Stimulated activated CD4-positive, alpha-beta T cell treated with anti-CD3 and anti-CD28 coated beads, TNF-alpha, amount 100 ng/mL, for 48 hours (primary cell): Measurements from ENCODE around the gene GOPC.
A peak's percentile ranks its signal among the peaks of the same experiment; 100 is the strongest.
"Not testable (repeated sequence)": the region's sequence is repeated elsewhere in the genome, so short reads cannot be mapped to it uniquely, and the experiment has no call there.

Experiments
- DNase-seq, 3 donors: peaks; one replicate each; pipeline ENCODE4 v3.0.0-alpha.2; 2020; ENCODE audit warnings: low read depth in 3 of 3

The GOPC gene

DNA sequence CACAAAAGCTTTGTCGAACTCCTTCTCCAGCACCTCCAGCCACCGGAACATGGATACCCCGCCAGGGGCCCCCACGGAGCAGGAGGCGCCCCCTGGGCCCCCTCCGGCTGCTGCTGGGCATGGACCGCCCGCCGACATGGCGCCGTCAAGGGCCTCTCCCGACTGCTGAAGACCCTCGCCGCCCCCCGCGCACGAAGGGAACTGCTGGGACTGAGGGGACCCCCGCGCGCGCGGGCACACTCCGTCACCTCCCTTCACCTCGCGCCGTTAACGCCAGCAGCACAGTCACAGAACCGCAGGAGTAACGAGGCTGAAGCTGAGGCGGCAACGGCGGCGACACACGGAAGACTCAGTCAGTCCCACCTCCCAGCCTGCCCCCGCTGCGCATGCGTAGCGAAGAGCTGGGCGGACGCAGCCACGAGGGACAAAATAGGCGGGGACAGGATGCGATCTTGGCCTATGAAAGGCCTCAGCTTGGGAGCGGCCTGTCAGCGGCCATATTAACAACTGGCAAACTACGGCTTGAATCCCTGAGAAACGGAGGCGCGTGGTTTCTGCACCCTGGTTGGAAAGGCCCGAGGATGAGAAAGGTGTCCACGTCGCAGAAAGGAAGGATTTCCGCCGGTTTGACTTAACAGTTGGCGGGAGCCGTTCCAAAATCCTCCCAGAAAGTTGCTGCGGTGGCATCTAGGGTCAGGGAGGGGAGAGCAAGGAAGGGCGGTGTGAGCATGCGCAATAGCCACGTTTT lies at the start of gene GOPC:
Gene GOPC (minus strand): TSS at position 361 of the 748 bp plus-strand sequence. CDS start 223 bp downstream, at position 138.
- peak; percentile 83 to 93 (median 87) for DNase-seq

DNA sequence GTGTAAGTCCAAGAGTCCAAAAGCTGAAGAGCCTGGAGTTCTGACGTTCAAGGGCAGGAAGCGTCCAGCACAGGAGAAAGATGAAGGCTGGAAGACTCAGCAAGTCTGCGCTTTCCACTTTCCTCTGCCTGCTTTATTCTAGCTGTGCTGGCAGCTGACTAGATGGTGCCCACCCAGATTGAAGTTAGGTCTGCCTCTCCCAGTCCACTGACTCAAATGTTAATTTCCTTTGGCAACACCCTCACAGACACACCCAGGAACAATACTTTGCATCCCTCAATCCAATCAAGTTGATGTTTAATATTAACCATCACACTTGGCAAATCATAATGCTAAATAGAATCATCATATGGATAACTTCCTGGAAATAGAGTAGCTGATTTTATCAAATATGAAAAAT lies 49.7 kb upstream of the GOPC start:
- not testable (repeated sequence) for DNase-seq

DNA sequence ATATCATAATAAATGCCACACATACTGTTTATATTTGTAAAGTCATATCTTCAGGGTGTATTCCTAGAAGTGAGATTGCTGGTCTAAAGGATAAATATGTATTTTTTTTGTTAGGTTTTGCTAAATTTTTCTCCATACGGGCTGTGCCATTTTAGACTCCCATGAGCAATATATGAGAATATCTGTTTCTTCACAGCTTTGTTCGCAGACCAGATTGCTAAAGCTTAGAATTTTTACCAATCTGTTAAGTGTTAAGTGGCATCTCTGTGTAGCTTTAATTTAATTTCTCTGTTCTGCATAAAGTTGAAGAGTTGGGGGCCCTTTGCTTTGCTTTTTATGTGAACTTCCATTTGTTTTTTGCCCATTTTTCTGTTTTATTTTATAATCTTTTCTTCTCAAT lies 40.7 kb upstream of the GOPC start:
- no peak for DNase-seq

DNA sequence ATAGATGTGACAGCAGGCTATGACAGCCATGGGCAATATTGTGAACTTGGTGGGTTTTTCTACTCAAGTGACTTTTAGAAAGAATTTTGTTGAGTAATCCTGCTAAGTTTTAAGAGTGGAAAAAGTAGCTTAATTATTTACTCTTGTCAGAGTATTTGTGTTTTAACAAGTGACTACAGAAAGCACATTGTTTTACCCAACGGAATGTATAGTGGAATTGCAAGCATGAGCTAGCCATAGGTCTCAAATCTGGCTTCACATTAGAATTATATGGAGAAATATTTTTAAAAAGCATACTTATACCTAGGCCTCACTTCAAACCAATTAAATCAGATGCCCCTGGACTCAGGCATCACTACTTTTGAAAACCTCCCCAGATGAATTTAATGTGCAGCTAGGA lies 35.5 kb upstream of the GOPC start:
- DNase-seq = no peak

DNA sequence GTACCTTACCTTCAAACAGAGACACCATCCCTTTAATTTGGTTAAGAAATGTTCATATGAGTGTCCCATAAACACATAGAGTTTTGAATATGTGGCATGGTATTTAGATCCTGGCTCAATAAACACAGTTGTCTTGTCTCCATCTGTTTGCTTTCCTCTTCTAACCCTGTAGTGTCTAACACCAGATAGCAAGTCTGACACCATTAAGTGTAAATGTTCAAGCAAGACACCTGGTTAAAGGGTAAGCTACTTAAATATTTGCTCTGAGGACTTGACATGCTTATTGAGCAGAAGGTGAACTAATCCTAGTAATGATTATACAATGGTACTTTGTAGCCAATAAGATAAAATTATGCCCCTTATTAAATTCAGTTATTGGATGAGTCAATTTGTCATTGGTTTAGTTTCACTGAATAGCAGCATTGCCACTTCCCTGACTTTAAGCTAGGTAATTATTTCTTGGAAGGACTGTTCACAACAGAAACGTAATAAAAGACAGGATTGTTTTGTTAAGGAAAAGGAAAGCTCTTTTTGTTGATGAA lies 26.9 kb upstream of the GOPC start:
- DNase-seq = no peak

DNA sequence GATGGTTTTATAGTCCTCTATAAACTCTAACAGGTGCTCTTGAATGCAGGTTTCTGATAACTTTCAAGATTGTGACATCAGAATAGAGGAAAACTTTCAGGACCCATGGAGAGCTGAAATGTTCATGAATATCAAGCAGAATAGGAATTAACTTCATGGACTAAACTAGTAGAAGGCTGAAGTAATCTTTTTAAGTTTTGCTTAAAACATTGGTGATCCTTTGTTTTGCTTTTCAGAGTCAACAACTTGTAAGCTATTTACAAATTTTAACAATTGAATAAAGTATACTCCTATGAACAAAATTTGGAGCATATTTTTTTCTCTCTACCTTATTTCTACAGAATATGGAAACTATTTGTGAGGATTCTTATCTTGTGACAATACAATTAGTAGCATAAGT lies 25.2 kb upstream of the GOPC start:
- no peak for DNase-seq

DNA sequence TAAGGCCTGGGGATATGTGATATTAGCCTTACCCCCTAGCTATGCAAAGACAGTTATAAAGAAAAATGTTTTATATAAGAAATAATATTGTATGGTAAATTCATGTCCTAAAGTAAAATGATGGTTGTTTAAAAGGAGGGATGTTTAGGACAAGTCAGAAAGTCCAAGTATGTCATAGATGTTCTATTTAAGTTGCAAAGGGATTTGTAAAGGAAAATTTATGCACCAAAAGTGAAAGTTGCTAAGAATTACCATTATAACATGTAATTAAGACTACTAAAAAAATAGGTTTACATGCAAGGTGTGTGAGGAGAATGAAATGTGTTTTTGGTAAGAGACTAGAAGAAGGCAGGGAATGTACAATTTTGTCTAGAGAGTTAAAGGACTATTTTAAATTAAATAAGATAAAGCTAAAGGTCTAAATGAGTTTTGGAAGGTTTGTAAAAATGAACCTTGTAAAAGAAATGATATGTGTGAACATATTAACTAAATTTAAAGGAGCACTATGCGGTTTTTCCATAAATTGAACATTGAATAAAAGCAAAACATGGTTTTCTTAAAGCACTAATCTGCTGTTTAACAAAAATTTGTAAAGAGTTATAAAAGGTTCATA lies 22.7 kb upstream of the GOPC start:
- DNase-seq = no peak

DNA sequence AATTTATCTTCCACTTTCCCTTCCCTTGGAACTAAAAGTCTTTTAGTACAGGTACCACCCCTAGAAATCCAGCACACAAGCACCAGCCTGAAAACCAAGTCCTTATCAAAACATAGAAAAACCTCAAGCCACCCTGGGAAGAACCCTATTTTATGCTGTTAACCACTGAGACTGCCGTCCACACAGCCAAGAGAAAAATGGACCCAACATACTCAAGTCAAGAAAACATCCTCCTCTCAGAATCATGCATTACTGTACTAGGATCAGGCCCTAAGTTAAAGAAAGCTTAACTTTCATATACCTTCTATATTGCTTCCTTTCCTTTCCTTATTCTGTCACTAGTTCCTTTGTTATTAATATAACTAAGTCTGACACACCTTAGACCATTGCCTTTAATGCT lies 16.9 kb upstream of the GOPC start:
- no peak for DNase-seq

DNA sequence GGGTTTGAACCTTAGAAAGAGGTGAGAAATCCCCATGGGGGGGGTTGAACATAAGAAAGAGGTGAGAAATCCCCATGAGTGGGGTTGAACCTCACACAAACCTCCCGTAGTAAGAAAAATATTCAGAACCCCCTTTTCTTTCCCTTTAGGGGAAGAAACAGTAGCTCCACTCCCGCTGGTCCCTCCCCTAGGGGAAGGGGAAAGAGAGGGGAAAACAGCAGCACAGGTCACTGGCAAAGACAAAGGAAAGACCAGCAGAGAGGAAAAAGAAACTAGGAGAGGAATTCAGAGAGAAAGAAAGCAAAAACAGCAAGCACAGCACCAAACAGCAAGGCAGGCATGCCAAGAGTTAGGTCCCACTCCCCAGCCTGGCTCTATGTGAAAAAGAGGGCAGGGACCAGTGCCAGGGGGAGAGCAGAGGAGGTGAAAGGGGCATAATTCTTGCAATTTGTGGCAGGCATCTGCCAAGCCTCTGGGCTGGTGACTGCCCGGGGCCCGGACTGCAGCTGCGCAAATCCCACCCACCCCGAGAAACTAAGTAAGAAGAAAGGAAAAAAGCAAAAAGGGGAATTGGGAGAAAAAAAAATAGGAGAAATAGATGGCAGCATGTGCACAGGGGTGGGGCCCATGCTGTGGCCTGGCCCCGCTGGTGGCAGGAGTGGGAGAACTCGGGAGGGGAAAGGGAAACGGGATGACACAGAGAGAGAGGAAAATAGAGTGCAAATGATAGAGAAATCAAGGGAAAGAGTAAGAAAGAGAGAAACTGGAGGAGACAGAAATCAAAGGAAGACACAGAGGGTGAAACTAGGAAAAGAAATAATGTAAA lies 15.1 kb upstream of the GOPC start:
- DNase-seq = no peak

DNA sequence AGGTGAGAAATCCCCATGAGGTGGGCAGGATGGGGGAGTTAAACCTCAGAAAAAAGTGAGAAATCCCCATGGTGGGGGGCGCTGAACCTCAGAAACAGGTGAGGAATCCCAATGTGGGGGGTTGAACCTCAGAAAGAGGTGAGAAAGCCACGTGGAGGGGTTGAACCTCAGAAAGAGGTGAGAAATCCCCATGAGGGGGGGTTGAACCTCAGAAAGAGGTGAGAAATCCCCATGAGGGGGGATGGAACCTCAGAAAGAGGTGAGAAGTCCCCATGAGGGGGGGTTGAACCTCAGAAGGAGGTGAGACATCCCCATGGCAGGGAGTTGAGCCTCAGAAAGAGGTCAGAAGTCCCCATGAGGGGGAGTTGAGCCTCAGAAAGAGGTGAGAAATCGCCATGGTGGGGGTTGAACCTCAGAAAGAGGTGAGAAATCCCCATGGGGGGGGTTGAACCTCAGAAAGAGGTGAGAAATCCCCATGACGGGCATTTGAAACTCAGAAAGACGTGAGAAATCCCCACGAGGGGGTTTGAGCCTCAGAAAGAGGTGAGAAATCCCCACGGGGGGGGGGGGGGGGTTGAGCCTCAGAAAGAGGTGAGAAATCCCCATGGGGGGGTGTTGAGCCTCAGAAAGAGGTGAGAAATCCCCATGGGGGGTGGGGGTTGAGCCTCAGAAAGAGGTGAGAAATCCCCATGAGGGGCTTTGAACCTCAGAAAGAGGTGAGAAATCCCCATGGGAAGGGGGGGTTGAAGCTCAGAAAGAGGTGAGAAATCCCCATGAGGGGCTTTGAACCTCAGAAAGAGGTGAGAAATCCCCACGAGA lies 14.3 kb upstream of the GOPC start:
- DNase-seq = no peak

DNA sequence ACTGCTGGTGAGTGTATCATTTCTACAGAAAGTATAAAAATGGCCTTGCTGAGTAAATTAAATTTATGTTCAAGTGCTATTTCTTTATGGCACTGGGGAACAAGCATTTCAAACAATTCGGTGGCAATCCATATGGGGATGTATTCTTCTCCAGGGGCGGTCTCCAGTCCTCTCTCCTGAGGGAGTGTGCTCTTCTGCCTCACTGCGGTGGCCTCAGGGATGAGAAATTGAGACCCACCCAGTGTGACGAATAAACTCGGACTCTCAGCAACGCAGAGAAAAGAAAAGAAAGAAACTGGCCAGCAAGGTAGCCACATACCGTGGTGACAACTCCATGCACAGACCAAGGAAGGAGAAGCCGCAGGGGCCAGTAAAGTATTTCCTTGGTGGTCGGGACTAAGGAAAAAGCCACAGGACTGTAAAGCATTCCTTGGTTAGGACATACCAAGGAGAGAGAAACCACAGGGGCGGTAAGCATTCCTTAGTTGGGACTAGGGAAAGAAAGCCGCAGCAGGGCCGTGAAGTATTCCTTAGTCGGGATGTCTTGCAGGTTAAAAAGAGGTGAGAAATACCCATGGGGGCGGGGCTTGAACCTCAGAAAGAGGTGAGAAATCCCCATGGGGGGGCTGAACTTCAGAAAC lies 13.6 kb upstream of the GOPC start:
- no peak for DNase-seq

DNA sequence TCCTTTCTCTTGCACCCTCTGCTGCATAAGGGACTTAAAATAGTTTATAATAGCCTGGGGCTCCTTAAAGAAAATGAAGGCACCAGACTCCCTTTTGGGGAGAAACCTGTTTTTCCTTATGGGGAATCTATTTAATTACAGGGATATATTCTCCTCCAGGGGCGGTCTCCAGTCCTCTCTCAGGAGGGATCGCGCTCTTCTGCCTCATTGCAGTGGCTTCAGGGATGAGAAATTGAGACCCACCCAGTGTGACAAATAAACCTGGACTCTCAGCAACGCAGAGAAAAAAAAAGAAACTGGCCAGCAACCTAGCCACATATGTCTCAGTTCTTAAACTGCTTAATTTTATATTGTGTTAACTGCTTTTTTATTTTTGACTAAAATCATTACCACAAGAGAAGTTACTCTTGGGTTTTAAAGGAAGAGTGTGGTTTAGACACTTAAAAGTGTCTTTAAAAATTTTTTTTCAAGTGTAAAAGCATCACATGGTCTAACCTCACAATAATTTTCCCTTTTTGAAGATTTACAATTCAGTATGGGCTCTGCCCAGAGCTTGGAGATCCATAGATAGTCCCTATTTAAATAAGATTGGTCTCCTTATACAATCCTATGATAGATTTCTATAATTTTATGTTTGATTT lies 11.7 kb upstream of the GOPC start:
- DNase-seq = no peak

DNA sequence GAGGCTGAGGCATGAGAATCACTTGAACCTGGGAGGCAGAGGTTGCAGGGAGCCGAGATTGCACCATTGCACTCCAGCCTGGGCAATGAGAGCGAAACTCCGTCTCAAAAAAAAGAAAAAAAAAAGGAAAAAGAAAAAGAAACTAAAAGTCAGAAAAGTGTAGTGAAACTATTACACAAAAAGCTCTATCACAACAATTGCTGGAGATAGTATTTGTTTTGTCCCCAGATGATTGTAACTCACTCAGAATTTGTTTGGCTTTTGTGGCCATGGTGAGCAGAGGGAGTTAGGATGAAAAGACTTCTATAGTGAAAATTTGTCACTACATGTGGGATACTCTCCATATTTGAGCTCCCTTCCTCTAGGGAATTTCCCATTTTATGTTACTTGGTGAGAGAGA lies 5.2 kb upstream of the GOPC start:
- no peak for DNase-seq

DNA sequence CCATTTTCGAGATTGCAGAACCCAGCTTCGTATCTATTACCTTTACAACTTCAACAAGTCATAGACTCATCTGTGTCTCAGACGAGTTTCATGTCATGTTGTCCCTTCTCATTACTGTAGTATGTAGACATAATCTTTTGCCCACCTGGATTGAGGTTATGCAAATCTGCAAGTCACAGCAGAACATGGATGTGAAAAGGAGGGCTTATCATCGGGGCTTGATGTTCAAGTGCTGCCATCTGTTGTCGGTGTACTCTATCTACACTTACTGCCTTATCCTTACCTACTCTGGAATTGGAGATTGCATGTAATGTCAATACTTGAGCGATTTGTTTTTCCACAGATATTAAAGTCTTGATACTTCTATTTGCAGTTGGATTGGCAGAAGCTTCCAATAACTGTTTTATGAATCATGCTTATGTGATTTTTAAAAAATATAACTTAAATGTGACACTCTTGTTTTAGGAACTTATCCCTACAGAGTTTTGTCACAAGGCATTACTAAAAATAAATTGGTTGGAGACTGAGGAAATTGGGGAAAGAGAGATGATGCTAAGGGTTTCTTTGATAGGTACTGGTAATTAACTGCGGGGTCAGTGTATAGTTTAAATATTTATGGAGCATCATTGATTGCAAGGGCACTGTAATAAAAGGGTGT lies 3.0 kb upstream of the GOPC start:
- peak in 1 of 3 donors; percentile 19 for DNase-seq

DNA sequence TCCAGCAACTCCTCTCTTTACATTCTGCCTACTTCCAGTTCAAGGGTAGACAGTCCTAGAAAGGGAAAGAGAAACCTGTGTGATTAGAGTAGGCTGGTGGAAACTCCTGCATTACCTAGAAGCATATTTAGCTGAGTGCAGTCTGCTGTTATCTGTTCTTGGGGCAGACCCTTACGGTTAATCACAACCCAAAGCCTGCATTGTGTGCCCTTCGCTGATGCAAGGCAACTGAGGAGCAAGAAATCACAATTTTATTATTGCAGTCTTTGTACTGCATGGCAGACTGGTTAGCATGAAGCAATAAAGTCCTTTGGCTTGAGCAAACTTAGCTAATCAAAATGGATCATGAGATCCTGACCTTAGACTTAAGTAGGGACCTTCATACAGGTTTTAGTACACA lies 1.5 kb upstream of the GOPC start:
- DNase-seq = no peak

DNA sequence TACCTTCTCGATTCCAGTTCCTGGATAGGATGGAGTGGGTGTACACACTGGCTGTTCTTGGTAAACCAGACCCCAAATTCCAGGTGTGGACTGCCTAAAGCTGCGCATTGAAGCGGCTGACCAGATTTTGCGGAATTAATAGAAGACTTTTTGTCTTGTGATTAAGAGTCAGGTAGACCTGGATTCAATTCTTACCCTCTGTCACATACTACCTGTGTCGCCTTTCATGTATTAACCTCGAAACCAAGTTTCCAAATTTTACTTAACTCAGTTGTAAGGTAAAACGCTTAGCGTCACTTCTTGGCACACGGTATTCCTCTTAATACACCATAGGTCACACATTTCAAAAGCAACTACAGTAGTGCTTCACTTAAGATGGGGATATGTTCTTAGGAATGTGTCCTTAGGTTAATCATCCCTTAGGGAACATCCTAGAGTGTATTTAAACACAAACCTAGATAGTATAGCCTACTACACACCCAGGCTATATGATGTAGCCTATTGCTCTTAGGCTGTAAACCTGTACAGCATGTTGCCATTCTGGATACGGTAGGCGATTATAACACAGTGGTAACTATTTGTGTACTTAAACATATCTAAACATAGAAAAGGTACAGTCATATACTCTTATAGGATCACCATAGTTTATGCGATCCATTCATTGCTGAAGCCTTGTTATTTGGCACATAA lies 733 bp upstream of the GOPC start:
- no peak for DNase-seq

DNA sequence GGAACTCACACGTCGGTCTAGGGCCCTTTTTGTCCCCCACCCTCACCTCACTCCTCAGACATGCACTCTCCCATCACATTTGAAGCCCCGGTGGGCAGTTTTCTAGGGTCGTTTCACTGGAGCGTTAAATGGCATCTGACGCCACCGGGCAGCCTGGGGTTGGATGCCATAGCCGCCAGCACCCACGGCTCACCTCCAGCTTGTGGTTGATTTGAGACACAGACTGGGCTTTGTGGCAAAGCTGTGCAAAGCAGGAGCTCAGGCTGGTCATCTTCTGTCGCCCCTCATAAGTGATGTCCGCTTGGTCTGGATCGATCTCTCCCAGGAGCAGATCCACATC lies 530 bp downstream of the GOPC start:
- DNase-seq = no peak

DNA sequence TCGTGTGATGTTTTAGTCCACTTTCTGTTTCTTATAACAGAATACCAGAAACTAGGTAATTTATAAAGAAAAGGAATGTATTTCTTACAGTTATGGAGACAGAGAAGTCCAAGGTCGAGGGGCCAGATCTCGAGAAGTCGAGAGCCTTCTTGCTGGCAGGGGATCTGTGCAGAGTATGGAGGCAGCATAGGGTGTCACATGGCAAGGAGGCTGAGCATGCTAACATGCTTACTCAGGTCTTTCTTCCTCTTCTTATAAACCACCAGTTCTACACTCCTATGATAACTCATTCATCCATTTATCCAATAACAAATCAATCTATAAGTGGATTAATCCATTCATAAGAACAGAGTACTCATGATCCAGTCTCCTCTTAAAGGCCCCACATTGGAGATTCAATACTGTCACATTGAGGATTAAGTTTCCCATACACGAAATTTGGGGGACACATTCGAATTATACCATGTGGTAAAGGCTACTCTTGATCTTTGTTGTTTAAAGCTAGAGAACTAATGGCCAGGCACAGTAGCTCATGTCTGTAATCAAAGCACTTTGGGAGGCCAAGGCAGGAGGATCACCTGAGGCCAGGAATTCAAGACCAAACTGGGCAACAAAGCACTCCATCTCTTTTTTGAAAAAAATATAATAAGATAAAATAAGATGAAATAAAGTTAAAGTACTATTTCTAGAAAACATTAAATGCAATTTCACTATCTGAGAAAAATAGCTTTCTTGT lies 2.1 kb downstream of the GOPC start:
- no peak for DNase-seq

DNA sequence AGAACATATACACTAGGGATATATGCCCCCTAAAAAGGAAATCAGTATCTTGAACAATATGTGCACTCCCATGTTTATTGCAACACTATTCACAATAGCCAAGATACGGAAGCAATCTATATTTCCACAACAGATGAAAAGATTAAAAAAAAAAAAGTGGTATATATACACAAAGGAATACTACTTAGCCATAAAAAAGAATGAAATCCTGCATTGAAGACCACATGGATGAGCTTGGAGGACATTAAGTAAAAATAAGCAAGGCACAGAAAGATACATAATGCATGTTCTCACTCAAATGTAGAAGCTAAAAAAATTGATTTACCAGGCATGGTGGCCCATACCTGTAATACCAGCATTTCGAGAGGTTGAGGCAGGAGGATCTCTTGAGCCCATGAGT lies 4.6 kb downstream of the GOPC start:
- no peak for DNase-seq
